Stomach (tissue), 9 donors: ENCODE data around the gene BANP. TPM values are rescaled to one million over a fixed set of nuclear protein-coding genes. Genes with fewer than 3 reads are reported as not detected.

Experiments
- DNase-seq, 2 donors: peaks; one replicate each; pipeline versions ENCODE4 v3.0.0 to v3.0.0-alpha.2; 2013 to 2019
- H3K27ac ChIP-seq, 5 donors: fragments of 200-600 bp in 4 of 5; sonication (generic) in 4 of 5; one replicate each; pipeline ENCODE4 v1.5.1; 2013 to 2019; ENCODE audit warnings: mild to moderate bottlenecking in 1 of 5, moderate library complexity in 1 of 5
- H3K27me3 ChIP-seq, 3 donors: fragments of 200-600 bp; sonication (generic); one replicate each; pipeline ENCODE4 v1.5.1; 2017 to 2019; ENCODE audit warnings: mixed run types in 1 of 3
- H3K36me3 ChIP-seq, 4 donors: fragments of 200-600 bp; sonication (generic); 1 replicate in 3 of 4; 2 replicates in 1 of 4; pipeline ENCODE4 v1.5.1; 2016 to 2019
- H3K4me1 ChIP-seq, 4 donors: fragments of 200-600 bp; sonication (generic); one replicate each; pipeline ENCODE4 v1.5.1; 2016 to 2019
- H3K4me3 ChIP-seq, 4 donors: fragments of 200-600 bp; sonication (generic) in 3 of 4; one replicate each; pipeline ENCODE4 v1.5.1; 2016 to 2019; ENCODE audit warnings: mild to moderate bottlenecking in 1 of 4
- H3K9me3 ChIP-seq, 4 donors: fragments of 200-600 bp; sonication (generic); one replicate each; pipeline ENCODE4 v1.5.1; 2016 to 2019
- CTCF ChIP-seq, 7 experiments: fragments of 450-650 bp in 4 of 7; fragments of 200-600 bp in 3 of 7; sonication (generic) in 3 of 7; IDR thresholded peaks; one replicate each; pipeline ENCODE4 v1.5.1; 2016 to 2019; ENCODE audit warnings: antibody characterized with exemption in 7 of 7, control low read depth in 2 of 7, mild to moderate bottlenecking in 1 of 7
- EP300 ChIP-seq: sonication (generic); formaldehyde crosslinking; IDR thresholded peaks from one replicate; pipeline ENCODE4 v1.6.1; 2017; ENCODE audit warnings: antibody characterized with exemption
- POLR2A ChIP-seq, 4 donors: fragments of 450-650 bp; IDR thresholded peaks; one replicate each; pipeline ENCODE4 v1.6.1; 2016; ENCODE audit warnings: antibody characterized with exemption in 4 of 4, control low read depth in 2 of 4, mild to moderate bottlenecking in 1 of 4, moderate library complexity in 1 of 4
- POLR2AphosphoS5 ChIP-seq, 3 donors: sonication (generic); formaldehyde crosslinking; IDR thresholded peaks; one replicate each; pipeline ENCODE4 v1.6.1; 2016; ENCODE audit warnings: antibody characterized with exemption in 3 of 3
- WGBS, 5 donors: extraction: QIAGEN DNeasy Blood & Tissue Kit in 3 of 5; methylation state at CpG; one replicate each; pipeline versions ENCODE4 v1.1.5 to v1.1.7; 2013 to 2018; 5-methylcytosine and 5-hydroxymethylcytosine counted together
- intact Hi-C: fragments of 100-400 bp; cut with DNase I; formaldehyde crosslinking; loops from one replicate; pipeline ENCODE4 v1.15.1; 2023; ENCODE audit warnings: low total_unique reads
- polyA plus RNA-seq, 3 donors: library from polyadenylated mRNA; stranded (reverse); fragments of 200-250 nt; gene quantifications; one replicate each; pipeline ENCODE4 v1.2.3, GENCODE V29; 2013
- total RNA-seq, 5 donors: library from RNA; depleted of rRNA; stranded (reverse); fragments of >200 nt; gene quantifications; one replicate each; pipeline versions ENCODE4 v1.1.0 to v1.2.3, GENCODE V29; 2014 to 2016
- donor health status: healthy with polysubstance abuse.
- donor health status: Bipolar disorder and iron deficiency.
- donor health status: healthy.

The BANP gene
- total and polyA plus RNA-seq, 8 donors, result 6.0 to 144 (median 18.3) TPM

GRCh38 chr16:88045820-88046303, 94.6 kb downstream of the BANP start:
- intact Hi-C loops, result no loop called here

GRCh38 chr16:88047462-88047861, 96.2 kb downstream of the BANP start:
- H3K27me3 ChIP-seq, result no peaks in the 10 kb centered on the region
- H3K4me3 ChIP-seq, result no peak overlapping the region
- no peak for TF ChIP-seq CTCF (IDR thresholded peaks at IDR 0.05)
- no peak for TF ChIP-seq EP300
- TF ChIP-seq POLR2AphosphoS5 (IDR thresholded peaks at IDR 0.05), result no peak
- no peak for TF ChIP-seq POLR2A (IDR thresholded peaks at IDR 0.05)
- DNase-seq, result no peak
- H3K9me3 ChIP-seq, result no peaks in the 10 kb centered on the region
- H3K4me1 ChIP-seq, result no peaks in the 10 kb centered on the region
- H3K27ac ChIP-seq, result no peak overlapping the region
- H3K36me3 ChIP-seq, result peaks cover 0 to 71% (median 64%) of the 10 kb centered on the region in 4 donors
- WGBS, 5 donors, result 77 to 98% (median 92%) methylated on average over 1 to 3 of the region's 3 CpGs
- intact Hi-C loops, result no loop called here

More at GRCh38 chr16:88045820-88046303, 94.6 kb downstream of the BANP start:
- Histone ChIP-seq H3K36me3 (peaks cover 0 to 58% (median 57%) of the 10 kb centered on the region in 4 donors), H3K27me3 (no peaks in the 10 kb centered on the region), H3K27ac (no peak overlapping the region), H3K4me1 (no peaks in the 10 kb centered on the region), H3K4me3 (no peak overlapping the region), H3K9me3 (no peaks in the 10 kb centered on the region)
- DNase-seq, result peak; percentile 41 to 46
- WGBS, 5 donors, result 92 to 97% (median 95%) methylated on average over 12 to 18 of the region's 18 CpGs
- TF ChIP-seq POLR2A (IDR thresholded peaks at IDR 0.05) (no peak), CTCF (IDR thresholded peaks at IDR 0.05) (no peak), POLR2AphosphoS5 (IDR thresholded peaks at IDR 0.05) (no peak), EP300 (no peak)

GRCh38 chr16:88048985-88049384, 97.8 kb downstream of the BANP start:
- H3K4me1 ChIP-seq, result no peaks in the 10 kb centered on the region
- no peak overlapping the region for H3K27ac ChIP-seq
- peaks cover 0 to 76% (median 70%) of the 10 kb centered on the region in 4 donors for H3K36me3 ChIP-seq
- DNase-seq, result peak in 1 of 2 donors; percentile 43
- no peaks in the 10 kb centered on the region for H3K27me3 ChIP-seq
- no peak overlapping the region for H3K4me3 ChIP-seq
- intact Hi-C loops, result no loop called here
- 85 to 89% (median 88%) methylated on average over 15 of the region's 15 CpGs for WGBS, 5 donors
- H3K9me3 ChIP-seq, result no peaks in the 10 kb centered on the region
- no peak for TF ChIP-seq CTCF (IDR thresholded peaks at IDR 0.05)

- Histone ChIP-seq H3K4me3 (no peak overlapping the region), H3K4me1 (no peaks in the 10 kb centered on the region), H3K9me3 (no peaks in the 10 kb centered on the region), H3K36me3 (peaks cover 0 to 73% (median 70%) of the 10 kb centered on the region in 4 donors), H3K27ac (no peak overlapping the region), H3K27me3 (no peaks in the 10 kb centered on the region)
- DNase-seq, result no peak
- TF ChIP-seq POLR2AphosphoS5 (IDR thresholded peaks at IDR 0.05) (no peak), EP300 (no peak), POLR2A (IDR thresholded peaks at IDR 0.05) (no peak), CTCF (IDR thresholded peaks at IDR 0.05) (no peak)
- 91 to 97% (median 93%) methylated on average over 19 to 25 of the region's 25 CpGs for WGBS, 5 donors
- intact Hi-C loops, result no loop called here
Measured at GRCh38 chr16:88049561-88050545, 98.6 kb downstream of the BANP start.
